KOPT-K1 (cell line): Measurements from ENCODE around the gene WIPF3.

Experiments used
- H3K27ac ChIP-seq: fragments of 200-600 bp; sonication (generic); 2 replicates; pipeline ENCODE4 v1.5.1; 2016; ENCODE audit warnings: antibody characterized with exemption, mild to moderate bottlenecking, low read depth, low read length; ENCODE audit not compliant: poor library complexity, severe bottlenecking
- H3K36me3 ChIP-seq: fragments of 200-600 bp; sonication (generic); 2 replicates; pipeline ENCODE4 v1.5.1; 2017; ENCODE audit warnings: antibody characterized with exemption, mild to moderate bottlenecking, low read length, moderate library complexity; ENCODE audit not compliant: insufficient read depth
- H3K9me3 ChIP-seq: fragments of 200-600 bp; sonication (generic); 2 replicates; pipeline ENCODE4 v1.5.1; 2017; ENCODE audit warnings: antibody characterized with exemption, low read length, mild to moderate bottlenecking; ENCODE audit not compliant: insufficient read depth, poor library complexity, severe bottlenecking

Gene WIPF3

GRCh38 chr7:29851487-29851886 is 45.2 kb downstream of the WIPF3 start:
- Histone ChIP-seq H3K36me3 (no peaks in the 10 kb centered on the region), H3K27ac (no peak overlapping the region), H3K9me3 (no peaks in the 10 kb centered on the region)

- Histone ChIP-seq H3K27ac (no peak overlapping the region), H3K9me3 (no peaks in the 10 kb centered on the region), H3K36me3 (no peaks in the 10 kb centered on the region)
Measured at GRCh38 chr7:29852457-29852856, 46.1 kb downstream of the WIPF3 start.

- Histone ChIP-seq H3K9me3 (no peaks in the 10 kb centered on the region), H3K27ac (no peak overlapping the region), H3K36me3 (no peaks in the 10 kb centered on the region)
Measured at GRCh38 chr7:29853072-29853471, 46.8 kb downstream of the WIPF3 start.

GRCh38 chr7:29853789-29854188 is 47.5 kb downstream of the WIPF3 start:
- Histone ChIP-seq H3K27ac (no peak overlapping the region), H3K9me3 (no peaks in the 10 kb centered on the region), H3K36me3 (no peaks in the 10 kb centered on the region)

GRCh38 chr7:29854257-29854938 is 48.1 kb downstream of the WIPF3 start:
- Histone ChIP-seq H3K27ac (no peak overlapping the region), H3K36me3 (no peaks in the 10 kb centered on the region), H3K9me3 (no peaks in the 10 kb centered on the region)

GRCh38 chr7:29857654-29858053 is 51.3 kb downstream of the WIPF3 start:
- H3K27ac ChIP-seq, result no peak overlapping the region
- no peaks in the 10 kb centered on the region for H3K9me3 ChIP-seq
- no peaks in the 10 kb centered on the region for H3K36me3 ChIP-seq

- Histone ChIP-seq H3K27ac (no peak overlapping the region), H3K36me3 (no peaks in the 10 kb centered on the region), H3K9me3 (no peaks in the 10 kb centered on the region)
Measured at GRCh38 chr7:29858191-29858951, 52.1 kb downstream of the WIPF3 start.

GRCh38 chr7:29859104-29859503 is 52.8 kb downstream of the WIPF3 start:
- Histone ChIP-seq H3K9me3 (no peaks in the 10 kb centered on the region), H3K27ac (no peak overlapping the region), H3K36me3 (no peaks in the 10 kb centered on the region)

- Histone ChIP-seq H3K27ac (no peak overlapping the region), H3K9me3 (no peaks in the 10 kb centered on the region), H3K36me3 (no peaks in the 10 kb centered on the region)
Measured at GRCh38 chr7:29859524-29860185, 53.3 kb downstream of the WIPF3 start.

GRCh38 chr7:29860186-29860585 is 53.9 kb downstream of the WIPF3 start:
- H3K27ac ChIP-seq, result no peak overlapping the region
- no peaks in the 10 kb centered on the region for H3K36me3 ChIP-seq
- no peaks in the 10 kb centered on the region for H3K9me3 ChIP-seq

GRCh38 chr7:29861884-29862283 is 55.6 kb downstream of the WIPF3 start:
- no peak overlapping the region for H3K27ac ChIP-seq
- H3K9me3 ChIP-seq, result no peaks in the 10 kb centered on the region
- no peaks in the 10 kb centered on the region for H3K36me3 ChIP-seq

- no peaks in the 10 kb centered on the region for H3K9me3 ChIP-seq
- no peaks in the 10 kb centered on the region for H3K36me3 ChIP-seq
- H3K27ac ChIP-seq, result no peak overlapping the region
Measured at GRCh38 chr7:29864656-29865055, 58.3 kb downstream of the WIPF3 start.

GRCh38 chr7:29865526-29865925 is 59.2 kb downstream of the WIPF3 start:
- Histone ChIP-seq H3K27ac (no peak overlapping the region), H3K9me3 (no peaks in the 10 kb centered on the region), H3K36me3 (no peaks in the 10 kb centered on the region)

- Histone ChIP-seq H3K27ac (no peak overlapping the region), H3K9me3 (no peaks in the 10 kb centered on the region), H3K36me3 (no peaks in the 10 kb centered on the region)
Measured at GRCh38 chr7:29866490-29866930, 60.2 kb downstream of the WIPF3 start.

GRCh38 chr7:29871787-29872398 is 65.6 kb downstream of the WIPF3 start:
- no peaks in the 10 kb centered on the region for H3K36me3 ChIP-seq
- H3K27ac ChIP-seq, result no peak overlapping the region
- no peaks in the 10 kb centered on the region for H3K9me3 ChIP-seq
